CD14-positive monocyte (primary cell): Measurements from ENCODE around the gene PFN4. TPM values are rescaled to one million over a fixed set of nuclear protein-coding genes. Genes with fewer than 3 reads are reported as not detected.

Source experiments
- DNase-seq, 3 donors: peaks; one replicate each; pipeline ENCODE4 v3.0.0-alpha.2; 2011 to 2022
- H2AFZ ChIP-seq: 2 replicates; pipeline ENCODE4 v1.6.0; 2012; ENCODE audit warnings: mild to moderate bottlenecking, low read depth, low read length, inconsistent platforms; ENCODE audit not compliant: insufficient read depth, poor library complexity, severe bottlenecking
- H3K27ac ChIP-seq, 2 donors: 1 replicate in 1 of 2; 2 replicates in 1 of 2; pipeline ENCODE4 v1.5.1; 2012 to 2013; ENCODE audit warnings: low read length in 2 of 2, control low read depth in 1 of 2, inconsistent platforms in 1 of 2, low read depth in 1 of 2, mild to moderate bottlenecking in 1 of 2
- H3K27me3 ChIP-seq, 2 donors: one replicate each; pipeline versions ENCODE4 v1.6.0 to v1.6.1; 2011 to 2013; ENCODE audit warnings: low read length in 2 of 2; ENCODE audit not compliant: control insufficient read depth in 2 of 2, insufficient read depth in 2 of 2
- H3K36me3 ChIP-seq, 2 donors: replicated peaks in 1 of 2; 1 replicate in 1 of 2; 2 replicates in 1 of 2; pipeline versions ENCODE4 v1.5.1 to v1.6.1; 2012 to 2013; ENCODE audit warnings: low read length in 2 of 2, control low read depth in 1 of 2, inconsistent platforms in 1 of 2, mild to moderate bottlenecking in 1 of 2; ENCODE audit not compliant: insufficient read depth in 2 of 2, control insufficient read depth in 1 of 2
- H3K4me1 ChIP-seq, 2 donors: 1 replicate in 1 of 2; 2 replicates in 1 of 2; pipeline versions ENCODE4 v1.5.1 to v1.6.1; 2012 to 2013; ENCODE audit warnings: low read length in 2 of 2, control low read depth in 1 of 2, inconsistent platforms in 1 of 2, mild to moderate bottlenecking in 1 of 2, moderate library complexity in 1 of 2; ENCODE audit not compliant: insufficient read depth in 2 of 2, control insufficient read depth in 1 of 2
- H3K4me2 ChIP-seq: replicated peaks from 2 replicates; pipeline ENCODE3; 2012; ENCODE audit warnings: low read length, moderate library complexity, mild to moderate bottlenecking; ENCODE audit not compliant: poor library complexity, severe bottlenecking; ENCODE audit errors: extremely low read depth
- H3K4me3 ChIP-seq, 3 experiments: fragments of 200-600 bp in 1 of 3; sonication (generic) in 1 of 3; replicated peaks in 1 of 3; 1 replicate in 2 of 3; 2 replicates in 1 of 3; pipeline ENCODE4 v1.5.1; 2011 to 2013; ENCODE audit warnings: low read length in 3 of 3, mild to moderate bottlenecking in 3 of 3, control low read depth in 2 of 3, low read depth in 2 of 3, inconsistent platforms in 1 of 3, moderate library complexity in 1 of 3
- H3K79me2 ChIP-seq: 2 replicates; pipeline ENCODE4 v1.6.0; 2012; ENCODE audit warnings: mild to moderate bottlenecking, control low read depth, inconsistent platforms, low read length, moderate library complexity; ENCODE audit not compliant: insufficient read depth
- H3K9ac ChIP-seq: 2 replicates; pipeline ENCODE4 v1.6.0; 2017; ENCODE audit warnings: low read length, mild to moderate bottlenecking; ENCODE audit not compliant: insufficient read depth, poor library complexity, severe bottlenecking
- H3K9me3 ChIP-seq, 2 donors: replicated peaks in 1 of 2; 1 replicate in 1 of 2; 2 replicates in 1 of 2; pipeline versions ENCODE4 v1.5.1 to v1.6.1; 2012 to 2013; ENCODE audit warnings: low read length in 2 of 2, control low read depth in 1 of 2; ENCODE audit not compliant: control insufficient read depth in 1 of 2, insufficient read depth in 1 of 2
- H4K20me1 ChIP-seq: 2 replicates; pipeline ENCODE4 v1.6.0; 2012; ENCODE audit warnings: mild to moderate bottlenecking, low read length, control low read depth, moderate library complexity; ENCODE audit not compliant: insufficient read depth
- H3K27ac Mint-ChIP-seq, 7 donors: one replicate each; pipeline ENCODE4 v1.8.0; 2020; ENCODE audit warnings: mild to moderate bottlenecking in 7 of 7, mixed read lengths in 7 of 7, moderate library complexity in 6 of 7, inconsistent platforms in 2 of 7
- H3K27me3 Mint-ChIP-seq, 3 donors: one replicate each; pipeline ENCODE4 v1.8.0; 2021 to 2022; ENCODE audit warnings: low read depth in 3 of 3, mild to moderate bottlenecking in 3 of 3, mixed read lengths in 3 of 3, moderate library complexity in 3 of 3, inconsistent platforms in 1 of 3
- H3K36me3 Mint-ChIP-seq, 2 donors: one replicate each; pipeline ENCODE4 v1.8.0; 2020; ENCODE audit warnings: mixed read lengths in 2 of 2, inconsistent platforms in 1 of 2, mild to moderate bottlenecking in 1 of 2
- H3K4me1 Mint-ChIP-seq: one replicate; pipeline ENCODE4 v1.8.0; 2020; ENCODE audit warnings: mild to moderate bottlenecking, mixed read lengths
- H3K4me3 Mint-ChIP-seq, 2 donors: one replicate each; pipeline ENCODE4 v1.8.0; 2020; ENCODE audit warnings: mild to moderate bottlenecking in 2 of 2, mixed read lengths in 2 of 2, moderate library complexity in 1 of 2
- H3K9me3 Mint-ChIP-seq, 7 donors: one replicate each; pipeline ENCODE4 v1.8.0; 2020 to 2022; ENCODE audit warnings: mixed read lengths in 7 of 7, mild to moderate bottlenecking in 6 of 7, moderate library complexity in 6 of 7, inconsistent platforms in 2 of 7
- CTCF ChIP-seq: fragments of 200-600 bp; IDR thresholded peaks from one replicate; pipeline ENCODE4 v1.8.0; 2022; ENCODE audit warnings: antibody characterized with exemption, mild to moderate bottlenecking
- WGBS: methylation state at CpG from one replicate; pipeline ENCODE4 v1.1.5; 2013; ENCODE audit warnings: missing lambda C conversion rate; ENCODE audit not compliant: insufficient coverage; 5-methylcytosine and 5-hydroxymethylcytosine counted together
- intact Hi-C, 2 donors: fragments of 100-400 bp; cut with micrococcal nuclease; formaldehyde crosslinking; loops; one replicate each; pipeline versions ENCODE4 v1.15.0 to v1.15.1; 2023
- polyA plus RNA-seq, 3 donors: library from polyadenylated mRNA; depleted of rRNA in 1 of 3; unstranded in 2 of 3; stranded (reverse) in 1 of 3; fragments of 300-500 nt in 2 of 3; fragments of >200 nt in 1 of 3; fragmentation: Illumina TruSeq in 2 of 3; gene quantifications; 1 replicate in 2 of 3; 2 replicates in 1 of 3; pipeline ENCODE4 v1.2.3, GENCODE V29; 2012 to 2021

PFN4 gene
- polyA plus RNA-seq, 3 donors: not detected

GRCh38 chr2:24117902-24118301 lies 5.2 kb downstream of the PFN4 start:
- H3K36me3 ChIP-seq: peaks cover 0 to 4% of the 10 kb centered on the region in 2 donors
- peaks cover 5 to 6% of the 10 kb centered on the region in 2 donors for H3K4me1 ChIP-seq
- DNase-seq: no peak
- no peak overlapping the region for H3K9ac ChIP-seq
- H3K79me2 ChIP-seq: no peaks in the 10 kb centered on the region
- no peak overlapping the region for H3K4me3 ChIP-seq
- Mint-ChIP-seq H3K4me3 (no peak overlapping the region), H3K9me3 (peaks cover 0 to under 1% (median 0%) of the 10 kb centered on the region in 7 donors), H3K36me3 (peaks cover 9 to 11% of the 10 kb centered on the region in 2 donors), H3K4me1 (peaks cover 7% of the 10 kb centered on the region), H3K27me3 (no peaks in the 10 kb centered on the region), H3K27ac (peak overlapping the region in 1 of 7 donors; percentile 8)
- H3K27ac ChIP-seq: no peak overlapping the region
- no peaks in the 10 kb centered on the region for H3K27me3 ChIP-seq
- H2AFZ ChIP-seq: no peak overlapping the region
- no CpG with 5 or more reads among the region's 1 CpG for whole genome bisulfite sequencing
- no peaks in the 10 kb centered on the region for H4K20me1 ChIP-seq
- TF ChIP-seq CTCF: no peak
- H3K9me3 ChIP-seq: no peaks in the 10 kb centered on the region
- intact Hi-C loops: no loop called here
- no peak overlapping the region for H3K4me2 ChIP-seq

GRCh38 chr2:24115057-24115456 lies 8.1 kb downstream of the PFN4 start:
- peaks cover 0 to 4% of the 10 kb centered on the region in 2 donors for H3K36me3 ChIP-seq
- no peaks in the 10 kb centered on the region for H3K79me2 ChIP-seq
- no peak for DNase-seq
- Mint-ChIP-seq H3K36me3 (peaks cover 15 to 16% of the 10 kb centered on the region in 2 donors), H3K27me3 (no peaks in the 10 kb centered on the region), H3K4me1 (no peaks in the 10 kb centered on the region), H3K9me3 (peaks cover 0 to 3% (median 0%) of the 10 kb centered on the region in 7 donors), H3K27ac (no peak overlapping the region), H3K4me3 (no peak overlapping the region)
- no peaks in the 10 kb centered on the region for H3K27me3 ChIP-seq
- H3K9me3 ChIP-seq: no peaks in the 10 kb centered on the region
- no peak overlapping the region for H3K4me3 ChIP-seq
- no peak overlapping the region for H2AFZ ChIP-seq
- intact Hi-C loops: no loop called here
- no peak for TF ChIP-seq CTCF
- H3K4me1 ChIP-seq: no peaks in the 10 kb centered on the region
- WGBS: no CpG with 5 or more reads among the region's 2 CpGs
- H3K27ac ChIP-seq: no peak overlapping the region
- H4K20me1 ChIP-seq: no peaks in the 10 kb centered on the region
- H3K9ac ChIP-seq: no peak overlapping the region
- no peak overlapping the region for H3K4me2 ChIP-seq
